Right renal pelvis (tissue), 4 donors: ENCODE measurements around the gene B2M. TPM values are rescaled to one million over a fixed set of nuclear protein-coding genes. Genes with fewer than 3 reads are reported as not detected.
"Not testable (repeated sequence)": the region's sequence is repeated elsewhere in the genome, so short reads cannot be mapped to it uniquely, and the experiment has no call there.

Experiments used
- DNase-seq, 4 donors: peaks; one replicate each; pipeline ENCODE4 v3.0.0-alpha.2; 2013; ENCODE audit warnings: low read depth in 4 of 4, low spot score in 3 of 4, missing footprints in 1 of 4
- polyA plus RNA-seq, 4 donors: library from polyadenylated mRNA; unstranded; fragments of 120-200 nt; gene quantifications; one replicate each; pipeline ENCODE4 v1.2.1, GENCODE V29; 2013; ENCODE audit not compliant: insufficient read length in 4 of 4

Gene B2M
- polyA plus RNA-seq, 4 donors, result 828 to 1,084 (median 934) TPM

- DNase-seq, result no peak
Observed at GRCh38 chr15:44697014-44697413, 14.3 kb upstream of the B2M start.

GRCh38 chr15:44698641-44699040 lies 12.7 kb upstream of the B2M start:
- no peak for DNase-seq

- not testable (repeated sequence) for DNase-seq
Observed at GRCh38 chr15:44700676-44701075, 10.6 kb upstream of the B2M start.

GRCh38 chr15:44705986-44706385 lies 5.3 kb upstream of the B2M start:
- DNase-seq, result no peak

GRCh38 chr15:44706401-44706800 lies 4.9 kb upstream of the B2M start:
- no peak for DNase-seq

- no peak for DNase-seq
Observed at GRCh38 chr15:44706946-44707636, 4.2 kb upstream of the B2M start.

- no peak for DNase-seq
Observed at GRCh38 chr15:44710236-44711095, 851 bp upstream of the B2M start.

- peak in 2 of 4 donors; percentile 43 to 63 for DNase-seq
Observed at GRCh38 chr15:44711743-44712345, 527 bp downstream of the B2M start.

GRCh38 chr15:44712346-44713005 lies 1.2 kb downstream of the B2M start:
- DNase-seq, result peak in 3 of 4 donors; percentile 48 to 61 (median 53)

- DNase-seq, result no peak
Observed at GRCh38 chr15:44713006-44713966, 2.0 kb downstream of the B2M start.

- DNase-seq, result no peak
Observed at GRCh38 chr15:44715142-44715796, 4.0 kb downstream of the B2M start.

GRCh38 chr15:44715797-44716334 lies 4.5 kb downstream of the B2M start:
- DNase-seq, result no peak

GRCh38 chr15:44716983-44717602 lies 5.8 kb downstream of the B2M start:
- DNase-seq, result no peak

GRCh38 chr15:44718180-44718926 lies 7.0 kb downstream of the B2M start:
- no peak for DNase-seq

- DNase-seq, result no peak
Observed at GRCh38 chr15:44718927-44719292, 7.6 kb downstream of the B2M start.

- no peak for DNase-seq
Observed at GRCh38 chr15:44719293-44719999, 8.1 kb downstream of the B2M start.

- not testable (repeated sequence) for DNase-seq
Observed at GRCh38 chr15:44720000-44720435, 8.7 kb downstream of the B2M start.
